ENCODE results near the gene KRT6A.
"Not testable (repeated sequence)": the region's sequence is repeated elsewhere in the genome, so short reads cannot be mapped to it uniquely, and the experiment has no call there.

Gene KRT6A

DNA sequence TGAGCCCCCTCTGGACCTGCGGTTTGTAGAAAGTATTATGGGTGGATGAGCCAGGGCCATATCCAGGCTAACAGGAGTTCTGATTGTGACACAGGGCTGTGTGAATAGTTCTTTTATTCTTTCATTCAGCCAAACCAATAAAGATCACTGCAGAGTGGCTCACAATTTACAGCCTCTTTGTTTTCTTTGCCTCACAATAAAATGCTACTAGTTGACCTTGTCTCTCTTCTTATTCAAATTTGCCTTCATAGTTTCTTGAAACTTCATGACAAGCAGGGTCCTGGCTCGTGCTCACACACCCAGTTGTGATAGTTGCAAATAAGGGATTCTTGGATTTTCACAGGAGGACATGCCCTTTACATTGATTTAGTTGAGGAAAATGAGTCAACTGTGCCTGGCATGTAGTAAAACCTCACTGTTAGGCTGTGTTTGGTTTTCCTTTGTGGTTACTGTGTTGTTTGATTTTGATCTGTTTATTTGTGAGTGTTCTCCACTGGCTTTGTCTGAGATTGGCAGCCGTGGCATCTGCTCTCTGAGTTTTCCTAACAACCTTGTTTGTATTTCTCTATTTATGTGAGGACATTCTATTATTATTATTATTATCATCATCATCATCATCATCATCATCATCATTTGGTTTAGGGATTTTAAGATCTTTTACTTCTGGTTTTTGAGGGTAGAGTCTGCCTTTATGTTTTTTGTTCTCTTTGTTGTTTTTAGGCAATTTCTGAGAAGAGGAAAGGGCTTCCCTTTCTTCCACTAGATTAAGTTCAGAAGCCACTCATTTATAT is 38.5 kb downstream of the KRT6A start:
- DNase-seq, result no peak

DNA sequence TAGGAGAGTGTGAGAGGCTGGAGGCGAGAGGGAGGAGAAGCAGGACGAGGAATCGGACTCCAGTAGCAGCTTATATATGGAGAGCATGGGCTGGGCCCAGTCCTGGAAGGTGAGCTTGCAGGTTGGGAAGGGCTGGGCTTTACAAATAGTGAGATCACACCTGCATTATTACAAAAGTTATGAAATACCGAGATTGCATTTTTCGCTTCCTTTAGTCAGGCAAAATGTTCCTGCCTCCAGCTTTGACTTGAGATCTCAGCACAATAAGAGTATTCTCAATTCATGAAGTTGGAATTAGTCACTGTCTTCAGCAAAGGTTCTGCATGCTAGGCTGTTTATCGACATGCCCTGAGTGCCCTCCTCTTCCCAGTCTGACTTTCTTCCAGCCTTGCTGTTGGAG is 41.0 kb downstream of the KRT6A start, which contains the start of gene KRT6B:
Gene KRT6B, minus strand, starts transcription at position 46 of the 400 bp plus-strand sequence. CDS start 68 bp downstream, outside the sequence.
- DNase-seq, result no peak

DNA sequence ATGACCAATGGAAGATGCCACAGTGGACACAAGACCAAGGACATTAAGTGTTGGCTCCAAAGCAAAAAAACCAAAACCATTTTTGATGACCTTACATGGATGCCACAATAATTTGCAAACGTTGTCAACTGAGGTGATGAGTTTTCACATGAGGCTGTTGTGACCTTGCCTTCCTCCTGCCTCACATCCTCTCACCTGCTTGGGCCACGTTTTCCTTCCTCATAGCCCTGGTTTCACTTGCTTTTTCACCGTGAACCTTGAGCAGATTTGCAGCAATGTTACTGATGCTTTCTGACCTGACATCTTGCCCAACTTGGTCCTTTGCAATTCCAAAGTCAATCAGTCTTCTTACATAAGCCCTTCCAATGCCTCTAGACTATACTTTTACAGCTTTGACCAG is 44.8 kb downstream of the KRT6A start:
- DNase-seq, result no peak

DNA sequence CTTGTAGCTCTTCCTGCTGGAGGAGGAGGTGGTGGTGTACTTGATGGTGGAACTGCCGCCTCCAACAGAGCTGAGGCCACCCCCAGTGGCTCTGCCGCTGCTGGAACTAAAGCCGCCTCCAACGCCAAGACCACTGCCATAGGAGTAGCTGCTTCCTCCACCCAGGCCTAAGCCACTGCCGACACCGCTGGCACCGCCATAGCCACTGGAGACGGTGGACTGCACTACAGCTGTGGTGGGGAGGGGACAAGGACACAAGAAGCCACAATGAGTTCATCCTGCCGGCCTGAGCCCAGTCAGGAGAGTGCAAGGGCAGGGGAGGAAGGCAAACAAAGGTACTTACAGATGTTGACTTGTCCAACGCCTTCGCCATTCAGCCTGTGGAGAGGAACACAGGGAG is 45.9 kb downstream of the KRT6A start:
- not testable (repeated sequence) for DNase-seq

DNA sequence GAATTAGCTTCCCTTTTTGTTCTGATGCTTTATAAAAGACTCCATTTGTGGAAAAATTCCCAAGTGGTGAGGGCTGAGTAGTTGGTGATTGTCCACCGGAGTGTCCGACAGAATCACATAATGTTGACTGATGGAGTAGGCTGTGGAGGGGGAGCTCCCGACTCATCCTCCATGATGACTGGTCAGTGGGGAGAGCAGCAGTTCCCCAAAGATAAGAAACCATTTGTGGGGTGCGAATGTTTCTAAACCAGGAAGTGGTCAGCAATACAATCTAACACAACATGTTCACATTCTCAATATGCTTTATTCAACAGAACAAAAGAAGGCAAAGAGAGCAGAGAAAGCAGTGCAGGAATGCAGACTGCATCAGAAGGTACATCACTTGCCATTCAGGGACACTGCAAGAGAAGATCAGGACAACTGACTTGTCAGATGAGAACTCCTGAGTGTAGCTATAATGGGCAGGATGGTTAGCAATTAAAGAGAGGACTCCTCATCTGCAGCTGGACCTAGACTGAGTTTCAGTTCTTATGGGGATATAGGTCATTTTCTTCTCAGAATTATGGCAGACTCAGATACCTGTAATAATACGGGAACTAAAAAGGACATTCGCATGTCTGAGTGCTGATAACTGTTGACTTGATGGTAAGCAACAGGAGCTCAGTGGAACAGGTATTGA is 46.6 kb downstream of the KRT6A start:
- DNase-seq, result no peak

DNA sequence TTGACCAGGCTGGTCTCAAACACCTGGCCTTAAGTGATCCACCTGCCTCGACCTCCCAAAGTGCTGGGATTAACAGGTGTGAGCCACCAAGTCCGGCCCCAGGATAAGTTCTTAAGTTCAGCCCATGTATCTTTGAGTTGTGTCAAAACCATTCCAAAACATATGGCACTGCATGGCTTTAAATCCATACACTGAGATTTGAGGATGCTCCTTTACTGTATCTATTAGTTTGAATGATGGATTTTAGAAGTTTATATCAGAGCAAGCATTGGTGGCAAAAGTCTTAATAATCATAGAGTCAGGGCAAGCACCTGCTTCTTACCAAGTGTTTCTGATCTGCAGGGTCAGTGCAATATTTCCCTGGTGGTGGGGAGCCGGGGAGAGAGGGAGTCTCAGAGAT is 47.2 kb downstream of the KRT6A start:
- DNase-seq, result no peak

DNA sequence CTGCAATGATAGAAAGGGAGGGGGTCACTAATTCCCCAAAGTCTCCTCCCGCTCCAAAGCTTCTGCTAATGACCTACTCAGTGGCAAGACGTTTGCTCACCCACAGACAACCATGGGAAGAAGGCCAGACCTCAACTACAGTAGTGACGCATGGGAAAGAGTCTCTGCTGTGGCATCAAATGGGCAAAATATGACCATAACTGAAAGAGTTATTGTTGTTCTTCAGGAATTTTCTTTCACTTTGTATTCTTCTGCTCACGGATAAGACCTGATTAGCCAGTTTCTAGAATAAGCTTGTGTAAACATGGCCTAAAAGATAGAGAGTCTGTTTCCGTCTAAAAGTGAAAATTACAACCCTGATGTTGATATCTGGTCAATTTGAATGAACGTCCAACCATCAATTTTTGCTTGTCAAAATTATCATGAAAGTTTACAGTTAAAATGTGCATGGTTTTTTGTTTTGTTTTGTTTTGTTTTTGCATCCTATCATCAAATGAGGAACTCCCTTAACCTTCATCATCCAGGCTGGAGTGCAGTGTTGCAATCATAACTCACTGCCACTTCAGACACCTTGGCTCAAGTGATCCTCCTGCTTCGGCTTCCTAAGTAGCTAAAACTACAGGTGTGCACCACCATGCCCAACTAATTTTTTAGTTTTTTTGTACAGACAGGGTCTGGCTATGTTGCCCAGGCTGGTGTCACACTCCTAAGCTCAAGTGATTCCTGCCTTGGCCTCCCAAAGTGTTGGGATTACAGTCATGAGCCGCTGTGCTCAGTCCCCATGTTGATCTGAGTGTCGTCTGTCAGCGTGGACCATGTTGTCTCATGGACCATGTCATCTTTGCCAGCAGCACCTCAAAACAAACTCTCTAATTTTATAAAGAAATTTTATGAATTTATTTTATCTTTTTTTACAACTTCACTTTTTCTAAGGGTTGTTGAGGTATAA is 48.1 kb downstream of the KRT6A start:
- no peak for DNase-seq

DNA sequence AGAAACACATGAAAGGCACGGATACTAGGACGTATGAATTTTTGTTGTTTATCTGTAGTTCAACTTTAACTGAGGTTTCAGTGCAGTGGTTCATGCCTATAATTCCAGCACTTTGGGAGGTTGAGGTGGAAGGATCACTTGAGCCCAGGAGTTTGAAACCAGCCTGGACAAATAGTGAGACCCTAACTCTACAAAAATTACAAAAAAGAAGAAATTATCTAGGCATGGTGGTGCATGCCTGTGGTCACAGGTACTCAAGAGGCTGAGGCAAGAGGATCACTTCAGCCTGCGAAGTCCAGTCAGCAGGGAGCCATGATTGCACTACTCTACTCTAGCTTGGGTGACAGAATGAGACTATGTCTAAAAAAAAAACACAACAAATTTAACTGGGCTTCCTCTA is 49.1 kb downstream of the KRT6A start:
- DNase-seq, result no peak

DNA sequence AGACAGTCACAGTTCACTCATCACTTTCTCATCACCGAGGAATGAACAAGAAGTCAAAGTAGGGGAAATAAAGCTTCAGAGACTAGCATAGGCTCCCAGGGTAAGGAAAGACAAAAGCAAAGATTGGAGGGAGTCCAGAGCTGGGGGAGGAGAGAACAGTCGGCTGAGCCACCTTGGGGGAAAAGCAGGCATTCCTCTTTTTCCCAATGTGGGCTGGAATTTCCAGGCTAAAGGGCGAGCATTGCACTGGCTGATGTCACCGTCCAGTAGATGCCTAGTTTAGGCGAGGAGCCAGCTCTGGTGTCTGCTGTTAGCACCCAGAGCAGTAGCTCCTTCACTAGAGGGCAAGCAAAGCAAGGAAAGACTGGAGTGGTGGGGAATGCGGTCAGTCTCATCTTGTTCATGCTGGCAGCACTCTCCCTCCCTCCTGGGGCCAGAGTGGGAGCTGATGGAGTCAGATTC is 50.4 kb downstream of the KRT6A start:
- DNase-seq, result no peak

DNA sequence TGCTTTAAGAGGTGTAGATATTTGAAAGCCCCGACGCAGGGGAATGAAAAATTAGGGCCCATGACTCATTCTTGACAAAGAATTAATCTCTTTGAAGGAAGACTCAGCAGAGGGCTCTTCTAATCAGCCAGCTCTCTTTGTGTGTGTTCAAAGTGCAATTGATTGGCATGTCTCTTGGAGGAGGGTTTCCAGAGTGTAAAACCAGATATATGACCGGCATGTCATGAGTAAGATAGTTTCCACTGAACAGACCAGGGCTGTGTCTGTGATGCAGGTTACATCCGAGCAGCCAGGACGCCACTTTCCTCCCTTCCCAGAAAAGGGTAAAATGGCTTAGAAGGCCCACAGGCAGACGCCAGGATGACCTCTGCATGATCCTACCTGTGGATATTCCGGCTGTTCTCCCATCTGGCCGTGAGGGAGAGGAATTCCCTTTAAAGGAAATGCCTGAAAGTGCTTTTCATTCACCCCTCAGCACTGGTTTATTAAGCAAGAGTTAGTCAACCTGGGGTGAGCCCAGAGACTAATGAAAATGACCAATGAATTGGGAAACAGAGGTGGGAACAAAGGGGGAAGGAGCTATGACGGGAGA is 51.6 kb downstream of the KRT6A start:
- no peak for DNase-seq

DNA sequence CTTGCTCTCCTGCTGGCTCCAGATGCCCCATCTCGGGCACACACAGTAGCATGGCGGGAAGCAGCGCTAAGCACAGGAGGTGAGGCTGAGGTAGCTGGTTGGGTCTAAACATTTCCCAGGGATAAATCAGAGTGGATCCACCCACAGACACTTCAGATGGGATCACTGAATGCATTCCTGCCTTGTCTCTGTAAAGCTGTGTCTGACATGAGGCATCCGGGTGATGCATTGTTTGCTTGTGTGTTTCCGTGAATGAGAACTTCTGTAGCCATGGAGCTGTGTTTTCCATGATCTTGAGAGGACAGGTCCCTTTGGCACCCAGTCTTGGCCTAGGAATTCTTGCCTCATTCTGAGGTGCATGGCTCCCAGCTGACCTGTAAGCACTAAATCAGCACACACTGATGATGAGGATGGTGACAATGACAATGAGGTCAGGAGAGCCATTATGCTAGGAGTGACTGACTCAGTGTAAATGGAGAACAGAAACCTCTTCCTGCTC is 52.2 kb downstream of the KRT6A start:
- no peak for DNase-seq

DNA sequence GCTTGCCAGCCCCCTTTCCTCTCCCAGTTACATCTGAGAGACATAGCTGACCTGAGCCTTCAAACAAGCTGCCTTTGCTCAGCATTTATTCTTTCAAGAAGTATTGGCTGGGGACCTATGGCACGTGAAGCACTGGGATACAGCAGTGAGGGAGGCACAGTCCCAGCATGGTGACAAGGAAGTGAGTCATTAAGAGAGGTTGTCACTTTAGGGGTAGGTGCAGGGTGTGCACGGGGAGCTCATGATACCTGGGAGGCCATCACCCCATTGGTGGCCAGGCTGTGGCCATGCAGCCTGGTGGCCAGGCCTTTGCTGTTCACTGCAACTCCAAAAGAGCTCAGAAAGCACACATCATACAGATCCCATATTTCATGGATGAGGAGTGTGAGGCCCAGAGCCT is 53.2 kb downstream of the KRT6A start:
- no peak for DNase-seq

DNA sequence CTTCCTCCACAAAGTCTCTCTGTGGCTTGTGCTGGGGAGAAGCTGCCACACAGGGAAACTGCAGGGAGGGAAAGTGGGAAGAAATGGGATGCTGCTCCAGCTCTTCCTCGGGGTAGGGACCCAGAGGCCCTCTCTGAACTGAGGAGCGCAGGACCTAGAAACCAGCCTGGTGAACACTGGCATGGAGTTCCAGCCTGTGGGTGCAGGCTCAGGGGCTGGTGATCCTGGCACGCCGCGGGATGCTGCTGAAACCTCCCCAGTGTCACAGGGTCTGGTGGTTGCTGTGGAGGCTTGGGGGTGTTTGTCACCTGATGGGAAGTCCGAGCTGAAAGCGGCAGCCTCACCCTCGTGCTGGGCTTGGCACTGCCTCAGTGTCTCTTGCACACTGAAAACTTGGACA is 53.6 kb downstream of the KRT6A start:
- no peak for DNase-seq

DNA sequence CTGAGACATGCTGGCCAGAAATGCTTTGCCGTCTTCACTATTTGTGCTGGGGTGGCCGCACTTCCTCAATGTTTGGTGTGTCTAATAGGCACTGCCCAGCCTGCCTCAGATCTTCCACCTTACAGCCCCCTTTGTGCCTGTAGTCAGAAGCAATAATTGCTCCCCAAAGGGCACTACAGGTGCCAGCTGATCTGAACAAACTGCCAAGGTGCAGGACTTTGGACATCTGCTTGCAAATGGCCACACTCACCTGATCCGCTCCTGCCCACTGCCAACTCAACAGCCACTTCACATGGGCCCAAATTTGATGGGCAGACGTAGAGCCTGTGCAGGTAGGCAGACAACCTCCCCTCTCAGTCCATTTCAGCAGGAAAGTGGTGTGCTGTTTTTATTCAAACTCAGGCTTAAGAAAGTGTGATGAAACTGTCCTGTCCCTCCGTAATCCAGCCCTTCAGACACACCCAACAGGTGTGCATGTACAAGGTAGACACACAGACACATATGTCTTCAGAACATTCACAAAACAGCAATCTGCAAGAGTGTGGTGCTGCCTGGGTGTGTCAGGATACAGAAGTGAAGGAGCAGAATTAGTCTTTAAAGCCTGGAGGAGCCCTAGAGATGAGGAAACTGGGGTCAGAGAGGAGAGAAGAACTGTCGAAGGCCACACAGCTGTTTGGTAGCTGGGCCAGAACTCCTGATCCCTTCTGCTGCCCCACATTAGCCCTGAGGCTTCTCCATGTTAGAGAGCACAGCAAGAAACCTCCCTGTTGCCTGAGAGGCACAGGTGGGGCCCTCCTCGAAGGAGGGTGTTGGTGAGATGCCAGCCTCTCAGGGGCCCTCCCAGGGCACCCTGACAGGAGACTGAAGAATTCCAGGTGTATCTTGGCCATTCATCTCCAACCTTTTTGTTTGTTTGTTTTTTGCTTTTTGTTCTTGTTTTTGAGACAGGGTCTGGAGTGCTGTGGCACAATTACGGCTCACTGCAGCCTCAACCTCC is 54.5 kb downstream of the KRT6A start:
- DNase-seq, result no peak

DNA sequence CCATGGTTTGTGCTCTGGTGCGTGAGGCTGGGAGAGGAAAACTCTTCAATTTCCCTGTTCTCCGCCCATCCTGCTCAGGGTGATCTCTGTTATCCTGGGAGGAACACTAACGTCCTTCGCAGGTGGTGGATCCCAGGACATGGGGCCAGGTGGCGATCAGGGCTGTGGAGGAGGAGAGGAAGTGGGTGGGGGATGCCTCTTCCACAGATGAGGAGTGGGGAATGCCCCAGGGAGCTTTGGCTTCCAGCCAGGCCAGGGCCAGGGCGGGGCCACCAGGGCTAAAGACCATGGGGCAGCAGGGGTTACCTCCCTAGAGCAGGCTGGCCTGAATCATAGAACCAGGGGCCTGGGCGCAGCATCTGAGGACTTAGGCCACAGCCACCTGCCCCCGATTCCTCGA is 55.5 kb downstream of the KRT6A start:
- no peak for DNase-seq

Measured in CD4-positive, alpha-beta T cell treated with Interferon alpha-2 for 1 hour (primary cell).